ENCODE results near the gene COQ9.
"Not testable (repeated sequence)": the region's sequence is repeated elsewhere in the genome, so short reads cannot be mapped to it uniquely, and the experiment has no call there.

COQ9 gene

DNA sequence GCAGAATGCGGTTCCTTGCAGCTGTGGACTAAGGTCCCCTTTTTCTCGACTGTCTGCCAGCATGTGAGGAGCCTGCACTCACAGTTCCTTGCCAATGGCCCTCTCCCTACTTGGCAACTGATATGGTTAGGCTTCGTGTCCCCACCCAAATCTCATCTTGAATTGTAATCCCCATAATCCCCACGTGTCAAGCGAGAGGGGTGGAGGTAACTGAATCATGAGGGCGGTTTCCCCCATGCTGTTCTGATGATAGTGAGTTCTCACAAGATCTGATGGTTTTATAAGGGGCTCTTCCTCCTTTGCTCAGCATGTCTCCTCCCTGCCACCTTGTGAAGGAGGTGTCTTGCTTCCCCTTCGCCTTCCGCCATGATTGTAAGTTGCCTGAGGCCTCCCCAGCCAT, 20.0 kb upstream of the COQ9 start:
- DNase-seq (ENCODE audit: low spot score): no peak

DNA sequence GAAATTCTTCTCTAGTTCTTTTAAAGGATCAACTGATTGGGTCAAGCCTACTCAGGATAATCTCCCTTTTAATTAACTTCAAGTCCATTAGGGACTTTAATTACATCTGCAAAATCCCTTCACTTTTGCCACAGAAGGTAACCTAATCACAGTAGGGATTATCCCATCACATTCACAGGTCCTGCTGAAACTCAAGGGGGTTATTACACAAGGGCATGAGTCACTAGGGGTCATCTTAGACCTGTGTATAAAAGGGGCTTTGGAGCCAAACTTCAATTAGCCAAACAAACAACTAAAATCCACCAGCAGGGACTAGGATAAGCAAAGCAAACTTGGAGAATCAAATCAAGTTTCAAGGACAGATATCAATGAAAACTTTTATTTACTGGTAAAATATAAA, 19.5 kb upstream of the COQ9 start:
- no peak for DNase-seq (ENCODE audit: low spot score)

GRCh38 chr16:57430955-57431354, 16.3 kb upstream of the COQ9 start:
- no peak for DNase-seq (ENCODE audit: low spot score)

DNA sequence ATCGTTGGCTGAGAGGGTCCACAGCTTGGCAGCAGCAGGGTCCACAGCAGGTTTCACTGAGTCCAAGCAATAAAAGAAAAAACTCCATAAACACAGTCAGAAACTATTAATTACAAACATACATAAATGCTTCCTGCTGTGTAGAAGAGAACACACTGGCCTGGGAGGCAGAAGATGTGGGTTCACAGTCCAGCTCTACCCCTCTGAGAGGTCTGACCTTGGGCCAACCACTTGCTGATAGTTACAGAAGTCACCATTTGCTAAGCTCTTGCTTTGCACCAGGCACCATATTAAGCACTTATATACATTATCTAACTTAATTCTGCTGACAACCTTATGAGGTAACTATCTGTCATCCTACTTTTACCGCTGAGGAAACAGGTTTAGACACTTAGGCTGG, 14.8 kb upstream of the COQ9 start:
- DNase-seq (ENCODE audit: low spot score): no peak

GRCh38 chr16:57432989-57433388, 14.3 kb upstream of the COQ9 start:
- no peak for DNase-seq (ENCODE audit: low spot score)

DNA sequence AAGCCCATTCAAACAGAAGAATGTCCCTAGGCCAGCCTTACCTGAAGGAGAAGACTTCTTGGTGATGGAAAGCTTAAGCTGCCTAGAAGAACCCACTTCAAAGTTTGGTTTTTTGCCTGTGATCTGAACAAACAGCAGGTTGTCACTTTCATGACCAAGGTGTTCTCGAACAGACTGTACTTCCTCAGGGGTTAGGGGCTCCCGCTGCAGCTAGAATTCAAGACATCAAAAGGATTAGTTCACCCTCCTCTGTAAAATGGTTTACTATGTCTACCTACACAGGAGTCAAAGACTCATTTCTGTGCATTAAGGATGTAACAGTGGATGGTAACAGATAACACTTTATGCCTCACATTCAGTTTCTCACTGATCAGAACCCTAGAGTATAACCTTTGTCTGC, 13.3 kb upstream of the COQ9 start:
- DNase-seq (ENCODE audit: low spot score): no peak

GRCh38 chr16:57435838-57436237, 11.4 kb upstream of the COQ9 start:
- DNase-seq (ENCODE audit: low spot score): no peak

DNA sequence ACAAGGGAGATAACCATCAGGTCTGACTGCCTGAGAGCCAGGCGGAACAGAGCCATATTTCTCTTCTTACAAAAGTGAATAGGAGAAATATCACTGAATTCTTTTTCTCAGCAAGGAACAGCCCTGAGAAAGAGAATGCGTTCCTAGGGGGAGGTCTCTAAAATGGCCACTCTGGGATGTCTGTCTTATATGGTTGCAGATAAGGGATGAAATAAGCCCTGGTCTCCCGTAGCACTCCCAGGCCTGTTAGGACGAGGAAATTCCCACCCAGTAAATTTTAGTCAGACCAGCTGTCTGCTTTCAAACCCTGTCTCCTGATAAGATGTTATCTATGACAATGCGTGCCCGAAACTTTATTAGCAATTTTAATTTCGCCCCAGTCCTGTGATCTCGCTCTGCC, 7.3 kb upstream of the COQ9 start:
- DNase-seq (ENCODE audit: low spot score): not testable (repeated sequence)

DNA sequence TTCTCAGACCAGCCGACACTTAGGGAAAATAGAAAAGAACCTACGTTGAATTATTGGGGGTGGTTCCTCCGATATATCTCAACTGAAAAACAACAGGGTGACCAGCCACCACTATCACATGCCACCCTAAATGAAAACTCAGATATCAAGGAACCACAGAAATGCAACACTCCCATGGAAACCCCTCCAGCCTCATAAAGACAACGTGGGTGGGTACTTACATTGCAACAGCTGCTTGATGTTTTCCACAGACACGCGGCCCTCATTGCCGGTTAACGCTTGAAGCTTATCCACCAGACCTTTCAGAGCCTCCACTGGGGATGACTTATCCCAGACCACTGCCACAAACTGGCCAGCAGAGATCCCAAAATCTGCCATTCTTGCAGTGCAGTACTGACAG, 6.7 kb upstream of the COQ9 start:
- DNase-seq (ENCODE audit: low spot score): not testable (repeated sequence)

- DNase-seq (ENCODE audit: low spot score): no peak
Observed at GRCh38 chr16:57444711-57445110, 2.6 kb upstream of the COQ9 start.

- no peak for DNase-seq (ENCODE audit: low spot score)
Observed at GRCh38 chr16:57445510-57445909, 1.8 kb upstream of the COQ9 start.

DNA sequence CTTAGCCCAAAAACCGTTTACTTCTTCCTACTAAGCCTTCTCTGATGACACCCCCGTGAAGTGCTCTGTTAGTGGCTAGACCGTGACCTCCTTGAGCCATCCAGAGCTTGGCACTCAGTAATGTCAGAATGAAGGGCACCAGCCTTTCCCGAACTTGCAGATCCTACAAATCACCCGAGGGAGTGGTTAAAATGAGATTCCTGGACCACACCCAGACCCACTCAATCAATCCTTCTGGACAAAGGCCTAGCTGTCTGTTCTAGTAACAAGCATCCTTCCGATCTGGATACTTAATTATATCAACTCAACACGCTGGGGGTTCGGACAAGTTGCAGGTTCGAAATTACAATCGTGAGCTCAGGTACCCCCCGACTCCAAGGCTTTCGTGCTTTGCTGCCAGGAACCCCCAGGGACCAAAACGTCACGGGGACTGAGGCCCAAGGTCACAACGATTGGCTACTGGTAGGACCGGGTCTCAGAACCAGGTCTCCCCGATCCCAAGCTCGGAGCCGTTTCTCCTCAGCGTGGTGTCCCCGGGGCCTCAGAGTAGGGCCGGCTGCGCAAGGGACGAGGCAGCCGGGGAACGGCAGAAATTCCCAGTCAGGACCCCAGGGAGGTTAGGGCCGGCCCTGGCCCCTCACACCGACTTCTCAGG, 621 bp upstream of the COQ9 start:
- peak; percentile 52 for DNase-seq (ENCODE audit: low spot score)

DNA sequence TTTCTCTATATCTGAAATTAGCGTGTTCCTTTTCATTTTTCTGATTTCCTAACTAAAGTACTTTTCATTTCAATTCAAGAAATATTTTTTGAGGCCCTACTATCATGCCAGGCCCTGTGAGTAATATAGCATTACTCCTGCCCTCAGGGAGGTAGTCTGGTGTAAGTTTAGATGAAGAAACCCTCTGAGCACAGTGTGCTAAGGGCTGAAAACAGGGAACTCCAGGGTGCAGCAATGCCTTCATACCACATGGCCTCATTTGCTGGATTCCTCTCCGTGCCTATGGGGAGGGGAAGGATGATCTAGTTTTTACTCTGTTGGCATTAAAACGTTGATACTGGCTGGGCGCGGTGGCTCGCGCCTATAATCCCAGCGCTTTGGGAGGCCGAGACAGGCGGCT, 4.7 kb downstream of the COQ9 start:
- DNase-seq (ENCODE audit: low spot score): no peak

DNA sequence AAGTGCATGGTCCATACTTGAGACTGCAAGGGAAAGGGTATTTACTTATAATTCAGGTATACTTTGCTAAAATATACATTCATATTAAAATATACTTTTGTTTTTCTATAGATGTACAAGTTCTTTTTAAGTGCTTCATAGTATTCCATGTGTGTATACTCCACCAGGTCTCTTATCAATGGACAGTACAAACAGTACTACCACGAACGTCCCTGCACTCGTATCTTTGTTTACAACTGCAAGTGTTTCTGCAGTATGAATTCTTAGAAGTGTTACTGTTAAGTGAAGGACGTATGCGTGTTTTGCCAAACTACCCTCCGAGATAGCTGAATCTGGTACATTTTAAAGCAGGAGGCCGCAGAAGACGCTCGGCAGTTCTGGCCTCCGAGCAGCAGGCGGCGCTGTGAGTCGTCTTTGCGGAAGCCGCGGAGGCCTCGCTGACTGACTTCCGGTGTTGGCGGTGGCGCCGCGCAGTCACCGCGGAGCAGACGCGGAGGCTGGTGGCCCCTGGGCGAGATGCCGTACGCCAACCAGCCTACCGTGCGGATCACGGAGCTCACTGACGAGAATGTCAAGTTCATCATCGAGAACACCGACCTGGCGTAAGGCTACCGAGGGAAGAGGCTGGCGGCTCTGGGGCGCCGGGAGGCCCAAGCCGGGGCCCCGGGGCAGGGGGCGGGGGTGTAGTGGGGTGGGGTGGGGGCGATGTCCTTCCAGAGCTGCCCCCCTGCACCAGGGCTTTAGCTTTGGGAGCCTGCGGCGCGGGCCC, 15.1 kb downstream of the COQ9 start, which contains the start of gene POLR2C:
Gene POLR2C (plus strand): TSS at position 471 of the 769 bp plus-strand sequence. CDS start 46 bp downstream, at position 517.
- peak; percentile 85 for DNase-seq (ENCODE audit: low spot score)

GRCh38 chr16:57462978-57463362, 15.7 kb downstream of the COQ9 start:
- no peak for DNase-seq (ENCODE audit: low spot score)

DNA sequence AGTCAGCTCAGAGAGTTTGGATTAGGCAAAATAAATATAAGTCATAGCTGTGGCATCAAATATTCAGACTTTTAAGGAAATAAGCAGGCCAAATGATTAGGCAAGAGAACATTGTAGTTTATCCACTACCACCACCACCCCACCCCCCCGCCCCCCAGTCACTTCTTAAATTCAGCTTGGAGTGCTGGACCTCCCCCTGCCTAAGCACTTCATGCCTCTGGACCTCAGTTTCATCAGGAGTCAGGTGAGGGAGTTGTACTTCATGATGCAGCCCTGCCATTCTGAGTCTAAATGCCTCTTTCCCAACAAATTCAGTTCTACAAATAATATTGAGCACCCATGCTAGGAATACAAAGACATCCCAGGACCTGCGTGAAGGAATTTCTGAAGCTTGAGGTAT, 17.2 kb downstream of the COQ9 start:
- no peak for DNase-seq (ENCODE audit: low spot score)

- no peak for DNase-seq (ENCODE audit: low spot score)
Observed at GRCh38 chr16:57468346-57468745, 21.1 kb downstream of the COQ9 start.

DNA sequence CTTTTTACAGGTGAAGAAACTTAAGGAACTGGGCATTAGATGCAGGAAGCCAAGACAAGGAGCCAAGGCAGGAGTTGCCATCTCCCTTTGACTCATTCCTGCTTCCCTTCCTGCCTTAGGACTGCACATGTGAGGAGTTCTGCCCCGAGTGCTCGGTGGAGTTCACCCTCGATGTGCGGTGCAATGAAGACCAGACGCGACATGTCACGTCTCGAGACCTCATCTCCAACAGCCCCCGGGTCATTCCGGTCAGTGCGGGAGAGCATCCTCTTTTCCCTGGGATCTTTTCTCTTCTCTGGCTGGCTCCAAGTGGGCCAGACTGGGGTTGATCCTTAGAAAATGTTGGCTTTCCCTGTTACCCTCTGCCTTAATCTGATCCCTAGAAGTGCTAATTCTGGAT, 21.8 kb downstream of the COQ9 start:
- DNase-seq (ENCODE audit: low spot score): no peak

DNA sequence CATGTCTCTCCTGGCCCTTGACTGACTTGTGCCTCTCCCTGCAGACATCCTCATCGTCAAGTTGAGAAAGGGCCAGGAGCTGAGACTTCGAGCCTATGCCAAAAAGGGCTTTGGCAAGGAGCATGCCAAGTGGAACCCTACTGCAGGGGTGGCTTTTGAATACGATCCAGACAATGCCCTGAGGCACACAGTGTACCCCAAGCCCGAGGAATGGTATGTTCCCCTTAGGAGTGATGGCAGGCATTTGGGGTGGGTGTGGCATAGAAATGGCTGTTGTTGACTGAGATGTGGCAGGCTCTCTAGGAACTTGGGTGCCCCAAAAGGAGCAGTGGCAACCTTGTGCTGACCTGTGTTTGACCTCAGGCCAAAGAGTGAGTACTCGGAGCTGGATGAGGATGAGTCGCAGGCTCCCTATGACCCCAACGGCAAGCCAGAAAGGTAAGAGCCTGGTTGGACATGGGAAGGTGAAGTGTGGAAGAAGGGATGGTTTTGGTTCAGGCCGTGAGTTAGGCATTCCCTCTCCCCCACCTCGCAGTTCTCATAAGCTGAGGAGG, 22.7 kb downstream of the COQ9 start:
- no peak for DNase-seq (ENCODE audit: low spot score)

DNA sequence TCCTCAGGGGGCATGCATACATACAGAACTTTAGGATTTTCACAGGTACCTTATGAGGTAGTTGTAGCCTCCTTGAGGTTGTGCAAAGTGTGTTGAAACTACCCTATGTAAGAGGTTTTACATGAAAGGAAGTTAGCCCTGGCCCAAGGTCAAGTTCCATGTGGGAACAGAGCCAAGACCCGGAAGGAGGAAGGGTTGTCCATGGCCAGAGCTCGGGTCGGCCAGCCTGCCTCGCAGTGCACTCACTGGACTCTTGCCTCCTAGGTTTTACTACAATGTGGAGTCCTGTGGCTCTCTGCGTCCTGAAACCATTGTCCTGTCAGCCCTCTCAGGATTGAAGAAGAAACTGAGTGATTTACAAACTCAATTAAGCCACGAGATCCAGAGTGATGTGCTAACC, 23.4 kb downstream of the COQ9 start:
- DNase-seq (ENCODE audit: low spot score): no peak

- no peak for DNase-seq (ENCODE audit: low spot score)
Observed at GRCh38 chr16:57471209-57471608, 23.9 kb downstream of the COQ9 start.

DNA sequence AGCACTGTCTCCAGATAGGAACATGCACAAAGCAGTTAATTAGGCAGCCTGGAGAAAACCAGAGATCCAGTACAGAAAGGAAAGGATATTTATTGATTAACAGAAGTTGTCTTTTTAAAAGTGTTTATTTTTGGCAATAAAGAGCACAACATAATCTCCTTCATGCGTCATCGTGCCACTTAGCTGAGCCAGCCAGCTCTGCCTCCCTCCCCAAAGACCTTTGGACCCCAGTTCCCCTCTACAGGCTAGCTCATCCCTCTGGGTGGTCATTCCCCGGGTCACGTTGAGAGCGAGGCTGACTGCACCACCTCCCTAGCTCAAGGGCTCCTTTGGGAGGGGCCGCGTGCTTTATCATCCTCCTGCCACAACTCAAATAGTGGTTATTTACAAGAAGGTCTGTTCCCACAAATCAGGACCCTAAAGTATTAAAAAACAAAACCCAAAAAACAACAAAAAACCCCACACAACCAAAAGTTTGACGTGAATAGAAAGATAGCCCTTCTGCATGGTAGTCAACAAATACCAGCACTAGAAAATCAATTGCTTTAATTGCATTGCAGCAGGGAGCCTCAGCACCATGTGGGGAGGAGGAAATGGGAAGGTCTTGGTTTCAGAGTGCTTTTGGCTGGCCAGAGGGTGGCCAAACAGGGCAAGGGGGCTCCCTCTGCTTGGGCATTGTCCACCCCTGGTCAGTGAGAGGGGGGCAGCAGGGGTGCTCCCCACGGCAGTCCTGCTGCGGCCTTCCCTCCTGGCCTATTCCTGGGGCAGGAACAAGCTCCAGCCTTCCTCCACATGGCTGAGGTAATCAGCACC, 24.8 kb downstream of the COQ9 start:
- peak; percentile 61 for DNase-seq (ENCODE audit: low spot score)

DNA sequence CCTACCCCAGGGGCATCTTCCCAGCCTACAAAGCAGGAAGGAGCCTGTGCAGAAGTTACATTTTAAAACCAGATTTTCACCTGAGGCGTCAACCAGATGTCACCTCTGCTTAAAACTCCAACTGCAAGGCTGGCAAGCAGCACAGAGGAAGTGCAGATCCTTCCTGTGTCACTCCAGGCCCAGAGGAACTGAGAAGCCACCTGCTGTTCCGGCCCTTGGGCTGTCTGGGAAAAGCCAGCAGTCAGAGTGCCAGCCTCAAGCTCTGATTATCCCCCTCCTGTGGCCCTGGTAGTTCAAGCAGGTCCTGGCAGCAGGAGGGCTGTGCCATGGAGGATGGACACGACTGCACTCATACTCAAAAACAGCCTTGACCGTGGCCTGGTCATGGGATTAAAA, 25.4 kb downstream of the COQ9 start:
- DNase-seq (ENCODE audit: low spot score): no peak
